ENCODE results near the gene CDH4. TPM values are rescaled to one million over a fixed set of nuclear protein-coding genes. Genes with fewer than 3 reads are reported as not detected.

CDH4 gene
- total and polyA plus RNA-seq, 2 donors from 2014 or later, result 1.1 TPM; not detected in 1

GRCh38 chr20:61911824-61912223 lies 659.8 kb downstream of the CDH4 start:
- H3K27ac ChIP-seq (ENCODE audit: low read depth in 2 of 2, low read length in 2 of 2), result no peak overlapping the region
- FAIRE-seq, result no peak
- no peak for DNase-seq
- no peak overlapping the region for H3K9ac ChIP-seq (ENCODE audit: low read length in 3 of 3)
- H3K27me3 ChIP-seq (ENCODE audit: control insufficient read depth, insufficient read depth, low read length), result no peaks in the 10 kb centered on the region
- H3K4me3 ChIP-seq (ENCODE audit: low read length in 3 of 3), result no peak overlapping the region
- TF ChIP-seq CTCF (IDR thresholded peaks at IDR 0.05; ENCODE audit: borderline replicate concordance, extremely low read depth, insufficient read depth), result no peak
- H3K9me3 ChIP-seq (ENCODE audit: control insufficient read depth in 2 of 3, insufficient read depth in 1 of 3, low read length in 3 of 3), result peaks cover 0 to 12% (median 2%) of the 10 kb centered on the region in 3 donors
- no peaks in the 10 kb centered on the region for H3K4me1 ChIP-seq (ENCODE audit: control insufficient read depth in 2 of 3, insufficient read depth in 2 of 3, low read depth in 1 of 3, low read length in 3 of 3)
- intact Hi-C loops (cut with DNase I), result no loop called here
- H3K36me3 ChIP-seq (ENCODE audit: control insufficient read depth in 2 of 3, insufficient read depth in 3 of 3, low read length in 3 of 3), result no peaks in the 10 kb centered on the region

GRCh38 chr20:61912665-61913422 lies 660.8 kb downstream of the CDH4 start:
- intact Hi-C loops (cut with DNase I), result no loop called here
- Histone ChIP-seq H3K36me3 (ENCODE audit: control insufficient read depth in 2 of 3, insufficient read depth in 3 of 3, low read length in 3 of 3) (no peaks in the 10 kb centered on the region), H3K27ac (ENCODE audit: low read depth in 2 of 2, low read length in 2 of 2) (no peak overlapping the region), H3K9me3 (ENCODE audit: control insufficient read depth in 2 of 3, insufficient read depth in 1 of 3, low read length in 3 of 3) (peaks cover 0 to 12% (median 2%) of the 10 kb centered on the region in 3 donors), H3K27me3 (ENCODE audit: control insufficient read depth, insufficient read depth, low read length) (no peaks in the 10 kb centered on the region), H3K4me1 (ENCODE audit: control insufficient read depth in 2 of 3, insufficient read depth in 2 of 3, low read depth in 1 of 3, low read length in 3 of 3) (no peaks in the 10 kb centered on the region), H3K9ac (ENCODE audit: low read length in 3 of 3) (no peak overlapping the region), H3K4me3 (ENCODE audit: low read length in 3 of 3) (no peak overlapping the region)
- DNase-seq, result no peak
- TF ChIP-seq CTCF (IDR thresholded peaks at IDR 0.05; ENCODE audit: borderline replicate concordance, extremely low read depth, insufficient read depth), result no peak
- no peak for FAIRE-seq

- no peak overlapping the region for H3K9ac ChIP-seq (ENCODE audit: low read length in 3 of 3)
- no peak for FAIRE-seq
- no peak for TF ChIP-seq CTCF (IDR thresholded peaks at IDR 0.05; ENCODE audit: borderline replicate concordance, extremely low read depth, insufficient read depth)
- no peaks in the 10 kb centered on the region for H3K27me3 ChIP-seq (ENCODE audit: control insufficient read depth, insufficient read depth, low read length)
- no peaks in the 10 kb centered on the region for H3K4me1 ChIP-seq (ENCODE audit: control insufficient read depth in 2 of 3, insufficient read depth in 2 of 3, low read depth in 1 of 3, low read length in 3 of 3)
- intact Hi-C loops (cut with DNase I), result no loop called here
- H3K27ac ChIP-seq (ENCODE audit: low read depth in 2 of 2, low read length in 2 of 2), result no peak overlapping the region
- no peak overlapping the region for H3K4me3 ChIP-seq (ENCODE audit: low read length in 3 of 3)
- no peaks in the 10 kb centered on the region for H3K36me3 ChIP-seq (ENCODE audit: control insufficient read depth in 2 of 3, insufficient read depth in 3 of 3, low read length in 3 of 3)
- H3K9me3 ChIP-seq (ENCODE audit: control insufficient read depth in 2 of 3, insufficient read depth in 1 of 3, low read length in 3 of 3), result peaks cover 0 to 12% (median 2%) of the 10 kb centered on the region in 3 donors
- DNase-seq, result peak in 1 of 5 donors; percentile 39
Measured at GRCh38 chr20:61913423-61914225, 661.6 kb downstream of the CDH4 start.

All from kidney (tissue), 14 donors.